Measurements from ENCODE around the gene DNAJA3. TPM values are rescaled to one million over a fixed set of nuclear protein-coding genes. Genes with fewer than 3 reads are reported as not detected.

Gene DNAJA3
- total RNA-seq, 1 donor from 2014 or later: 35.2 TPM

DNA sequence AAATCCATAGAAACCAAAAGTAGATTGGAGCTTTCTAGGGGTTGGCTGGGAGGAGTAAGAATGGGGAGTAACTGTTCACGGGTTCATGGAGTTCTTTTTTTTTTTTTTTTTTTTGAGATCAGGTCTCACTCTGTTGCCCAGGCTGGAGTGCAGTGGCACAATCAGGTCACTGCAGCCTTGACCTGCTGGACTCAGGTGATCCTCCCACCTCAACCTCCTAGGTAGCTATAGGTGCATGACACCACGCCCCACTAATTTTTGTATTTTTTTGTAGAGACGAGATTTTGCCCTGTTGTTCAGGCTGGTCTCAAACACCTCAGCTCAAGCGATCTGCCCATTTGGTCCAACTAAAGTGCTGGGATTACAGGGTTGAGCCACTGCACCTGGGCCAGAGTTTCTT lies 47.2 kb downstream of the DNAJA3 start:
- DNase-seq (ENCODE audit: extremely low read depth, low read depth, low spot score): no peak

- no peak for DNase-seq (ENCODE audit: extremely low read depth, low read depth, low spot score)
Observed at GRCh38 chr16:4474192-4474961, 48.7 kb downstream of the DNAJA3 start, which contains the start of gene NMRAL1. Gene NMRAL1 (minus strand): TSS chr16:4474625. CDS start chr16:4474132, 493 bp downstream.

DNA sequence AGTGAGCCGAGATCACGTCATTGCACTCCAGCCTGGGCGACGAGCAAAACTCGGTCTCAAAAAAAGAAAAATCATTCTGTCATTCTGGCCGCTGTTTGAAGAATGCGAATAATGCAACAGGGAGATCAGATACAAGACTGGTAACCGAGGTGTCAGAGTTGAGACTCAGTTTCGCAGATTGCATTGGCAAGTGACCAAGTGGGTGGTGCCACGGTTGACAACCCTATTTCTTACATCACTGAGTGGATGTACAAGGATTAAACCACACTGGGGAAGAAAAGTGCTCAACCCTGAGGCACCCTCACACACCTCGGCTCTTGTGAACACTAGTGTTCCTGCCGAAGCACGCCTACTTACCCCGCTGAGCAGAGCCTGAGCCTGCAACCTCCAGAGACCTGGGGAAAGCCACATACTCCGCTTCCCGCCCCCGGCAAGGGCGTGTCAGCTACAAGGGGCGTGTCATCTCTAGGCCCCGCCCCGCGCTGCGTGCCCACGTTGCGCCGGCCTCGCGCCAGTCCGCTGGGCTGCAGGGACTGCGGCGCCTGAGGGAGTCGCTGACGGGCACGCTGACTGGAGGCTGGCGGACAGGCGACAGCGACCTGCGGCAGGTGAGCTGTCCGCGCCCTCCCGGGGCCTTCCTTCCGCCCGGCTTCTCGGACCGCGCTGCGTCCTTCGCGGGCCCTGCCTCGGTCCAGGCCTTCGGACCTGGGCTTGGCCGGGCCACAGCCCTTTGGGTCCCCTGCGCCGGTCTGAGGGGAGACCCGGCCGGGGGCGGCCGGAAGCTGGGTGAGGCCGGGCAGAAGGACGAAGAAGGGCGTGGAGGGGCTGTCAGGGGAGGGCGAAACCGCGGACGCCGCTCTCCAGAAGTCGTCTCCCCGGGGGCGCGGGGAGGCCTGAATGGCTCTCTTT lies 50.5 kb downstream of the DNAJA3 start, which contains the start of gene HMOX2:
HMOX2 (plus strand) TSS at position 519 of the 909 bp plus-strand sequence. CDS start 29,127 bp downstream, outside the sequence.
- DNase-seq (ENCODE audit: extremely low read depth, low read depth, low spot score): no peak

DNA sequence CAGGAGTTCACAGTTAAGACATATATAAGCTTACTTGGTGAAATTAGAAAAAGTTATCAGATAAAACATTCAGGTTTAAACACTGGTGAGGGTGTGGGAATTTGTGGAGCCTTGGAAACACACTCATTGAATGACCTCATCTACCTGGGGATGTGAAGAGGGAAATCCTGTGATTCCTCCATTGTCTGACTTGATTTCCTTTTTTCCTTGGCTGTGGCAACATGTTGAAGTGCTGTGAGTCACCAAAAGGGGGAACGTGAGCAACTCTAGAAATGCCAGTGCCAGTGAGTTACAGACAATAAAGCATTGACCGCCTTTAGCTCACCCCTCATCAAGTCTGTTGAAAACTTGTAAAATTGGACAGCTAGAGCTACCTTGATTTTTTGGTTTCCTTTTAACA lies 52.3 kb downstream of the DNAJA3 start:
- peak; percentile 70 for DNase-seq (ENCODE audit: extremely low read depth, low read depth, low spot score)

GRCh38 chr16:4481526-4481925 lies 55.9 kb downstream of the DNAJA3 start:
- DNase-seq (ENCODE audit: extremely low read depth, low read depth, low spot score): no peak

DNA sequence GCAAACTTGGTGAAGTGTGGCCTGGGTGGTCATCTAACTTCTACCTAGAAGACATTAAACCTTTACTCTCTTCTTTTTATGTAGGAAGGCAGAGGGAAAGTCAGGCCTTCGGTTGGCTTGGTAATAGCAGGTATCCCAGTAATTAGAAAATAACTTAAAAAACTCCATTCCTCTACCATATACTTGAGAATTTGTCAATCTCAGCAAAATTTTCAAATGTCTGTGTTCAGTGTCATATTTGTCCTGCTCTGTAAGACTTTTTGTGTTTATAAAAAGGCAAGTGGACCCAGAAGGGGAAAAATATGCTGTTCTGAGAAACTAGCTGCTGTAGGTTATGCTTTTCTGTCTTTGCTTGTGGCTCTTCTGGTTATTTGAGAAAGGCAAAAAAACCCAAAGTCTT lies 56.3 kb downstream of the DNAJA3 start:
- no peak for DNase-seq (ENCODE audit: extremely low read depth, low read depth, low spot score)

- no peak for DNase-seq (ENCODE audit: extremely low read depth, low read depth, low spot score)
Observed at GRCh38 chr16:4486126-4486893, 60.6 kb downstream of the DNAJA3 start.

DNA sequence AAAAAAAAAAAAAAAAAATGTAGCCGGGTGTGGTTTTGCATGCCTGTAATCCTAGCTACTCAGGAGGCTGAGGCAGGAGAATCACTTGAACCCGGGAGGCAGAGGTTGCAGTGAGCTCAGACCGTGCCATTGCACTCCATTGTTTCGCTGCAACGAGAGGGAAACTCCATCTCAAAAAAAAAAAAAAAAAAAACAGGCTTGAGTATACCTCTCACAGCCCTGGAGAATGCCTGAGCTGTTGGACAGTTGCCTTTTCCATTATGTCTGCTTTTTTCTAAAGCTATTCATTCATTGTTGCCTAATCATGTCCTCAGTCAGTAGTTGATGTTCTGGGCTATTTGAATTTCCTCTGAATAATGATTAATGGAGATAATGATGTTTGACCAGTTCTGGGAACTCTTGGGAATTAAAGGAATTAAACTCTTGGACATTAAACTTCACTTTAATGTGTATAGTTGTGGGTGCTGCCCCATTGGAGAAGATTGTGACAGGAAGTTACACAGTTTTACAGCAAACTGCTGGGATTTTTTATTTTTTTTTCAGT lies 62.4 kb downstream of the DNAJA3 start:
- no peak for DNase-seq (ENCODE audit: extremely low read depth, low read depth, low spot score)

GRCh38 chr16:4488499-4488967 lies 62.9 kb downstream of the DNAJA3 start:
- DNase-seq (ENCODE audit: extremely low read depth, low read depth, low spot score): no peak

- no peak for DNase-seq (ENCODE audit: extremely low read depth, low read depth, low spot score)
Observed at GRCh38 chr16:4489030-4489429, 63.4 kb downstream of the DNAJA3 start.

DNA sequence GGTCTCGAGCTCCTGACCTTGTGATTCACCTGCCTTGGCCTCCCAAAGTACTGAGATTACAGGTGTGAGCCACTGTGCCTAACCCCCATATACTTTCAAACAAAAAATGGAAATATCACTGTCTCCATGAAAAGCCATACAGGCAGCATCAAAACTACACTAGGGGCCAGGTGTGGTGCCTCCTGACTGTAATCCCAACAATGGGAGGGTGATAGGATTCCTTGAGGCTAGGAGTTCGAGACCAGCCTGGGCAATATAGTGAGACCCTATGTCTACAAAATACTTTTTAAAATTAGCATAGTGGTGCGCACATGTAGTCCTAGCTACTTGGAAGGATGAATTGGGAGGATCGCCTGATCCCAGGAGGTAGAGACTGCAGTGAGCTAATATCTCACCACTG lies 66.2 kb downstream of the DNAJA3 start:
- no peak for DNase-seq (ENCODE audit: extremely low read depth, low read depth, low spot score)

- no peak for DNase-seq (ENCODE audit: extremely low read depth, low read depth, low spot score)
Observed at GRCh38 chr16:4494746-4495490, 69.2 kb downstream of the DNAJA3 start.

- no peak for DNase-seq (ENCODE audit: extremely low read depth, low read depth, low spot score)
Observed at GRCh38 chr16:4495766-4496165, 70.1 kb downstream of the DNAJA3 start.

DNA sequence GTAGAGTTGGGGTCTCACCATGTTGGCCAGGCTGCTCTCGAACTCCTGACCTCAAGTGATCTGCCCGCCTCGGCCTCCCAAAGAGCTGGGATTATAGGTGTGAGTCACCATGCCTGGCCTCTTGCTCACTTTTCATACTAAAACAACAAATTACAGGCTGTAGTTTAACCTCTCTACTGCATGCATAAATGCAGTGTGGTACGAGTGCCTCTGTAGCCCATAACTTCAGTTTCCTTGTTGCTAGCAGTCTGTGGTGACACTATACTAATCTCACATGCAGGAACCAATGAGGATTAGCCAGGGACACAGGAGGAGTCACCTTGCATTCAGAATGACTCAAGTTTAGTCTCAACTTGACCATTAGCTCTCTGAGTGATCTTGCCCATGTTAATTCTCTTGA lies 70.6 kb downstream of the DNAJA3 start:
- no peak for DNase-seq (ENCODE audit: extremely low read depth, low read depth, low spot score)

GRCh38 chr16:4498546-4499195 lies 73.0 kb downstream of the DNAJA3 start:
- no peak for DNase-seq (ENCODE audit: extremely low read depth, low read depth, low spot score)

GRCh38 chr16:4499196-4499555 lies 73.5 kb downstream of the DNAJA3 start:
- DNase-seq (ENCODE audit: extremely low read depth, low read depth, low spot score): no peak

GRCh38 chr16:4500272-4500671 lies 74.6 kb downstream of the DNAJA3 start:
- no peak for DNase-seq (ENCODE audit: extremely low read depth, low read depth, low spot score)

- no peak for DNase-seq (ENCODE audit: extremely low read depth, low read depth, low spot score)
Observed at GRCh38 chr16:4501071-4501478, 75.4 kb downstream of the DNAJA3 start.
